ENCODE results near the gene SEPTIN2. TPM values are rescaled to one million over a fixed set of nuclear protein-coding genes. Genes with fewer than 3 reads are reported as not detected.

Gene SEPTIN2
- total RNA-seq, 3 donors from 2014 or later (not counting 1 experiment from before 2014, with no cell fraction given): 275 to 315 (median 275) TPM

DNA sequence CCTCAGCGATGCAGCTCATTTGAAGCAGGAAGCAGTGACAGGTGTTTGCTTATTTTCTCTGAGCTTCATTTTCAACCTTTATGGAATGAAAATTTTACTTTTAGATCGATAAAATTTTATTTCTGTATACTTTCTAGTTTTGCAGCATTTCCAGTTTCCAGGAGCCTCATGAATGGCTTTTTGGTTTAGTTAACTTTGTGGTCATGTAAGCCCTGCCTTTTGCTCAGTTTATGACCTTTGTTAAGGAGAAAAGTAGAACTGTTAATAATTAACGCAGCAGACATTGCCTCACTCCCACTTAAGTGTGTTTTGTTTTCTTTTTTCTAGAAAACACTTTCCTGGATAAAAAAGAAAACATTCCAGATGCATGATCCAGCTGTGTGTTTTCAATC lies 35.9 kb downstream of the SEPTIN2 start:
- TF ChIP-seq, protein P1, sequence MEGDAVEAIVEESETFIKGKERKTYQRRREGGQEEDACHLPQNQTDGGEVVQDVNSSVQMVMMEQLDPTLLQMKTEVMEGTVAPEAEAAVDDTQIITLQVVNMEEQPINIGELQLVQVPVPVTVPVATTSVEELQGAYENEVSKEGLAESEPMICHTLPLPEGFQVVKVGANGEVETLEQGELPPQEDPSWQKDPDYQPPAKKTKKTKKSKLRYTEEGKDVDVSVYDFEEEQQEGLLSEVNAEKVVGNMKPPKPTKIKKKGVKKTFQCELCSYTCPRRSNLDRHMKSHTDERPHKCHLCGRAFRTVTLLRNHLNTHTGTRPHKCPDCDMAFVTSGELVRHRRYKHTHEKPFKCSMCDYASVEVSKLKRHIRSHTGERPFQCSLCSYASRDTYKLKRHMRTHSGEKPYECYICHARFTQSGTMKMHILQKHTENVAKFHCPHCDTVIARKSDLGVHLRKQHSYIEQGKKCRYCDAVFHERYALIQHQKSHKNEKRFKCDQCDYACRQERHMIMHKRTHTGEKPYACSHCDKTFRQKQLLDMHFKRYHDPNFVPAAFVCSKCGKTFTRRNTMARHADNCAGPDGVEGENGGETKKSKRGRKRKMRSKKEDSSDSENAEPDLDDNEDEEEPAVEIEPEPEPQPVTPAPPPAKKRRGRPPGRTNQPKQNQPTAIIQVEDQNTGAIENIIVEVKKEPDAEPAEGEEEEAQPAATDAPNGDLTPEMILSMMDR (IDR thresholded peaks at IDR 0.05): no peak
- H3K4me3 Mint-ChIP-seq: no peak overlapping the region
- H3K27me3 Mint-ChIP-seq (ENCODE audit: low read depth in 2 of 2): no peaks in the 10 kb centered on the region
- H3K27ac Mint-ChIP-seq: no peak overlapping the region
- 84% methylated on average over 2 of the region's 3 CpGs for WGBS (ENCODE audit: insufficient coverage)
- Histone ChIP-seq H3K27me3 (ENCODE audit: control insufficient read depth, insufficient read depth, low read length) (no peaks in the 10 kb centered on the region), H3K4me1 (ENCODE audit: control insufficient read depth, insufficient read depth, low read length) (peaks cover 7% of the 10 kb centered on the region), H3K36me3 (ENCODE audit: control insufficient read depth, insufficient read depth, low read length) (peaks cover 62% of the 10 kb centered on the region), H3K4me3 (ENCODE audit: low read length) (no peak overlapping the region), H3K9me3 (ENCODE audit: control insufficient read depth, insufficient read depth, low read length) (no peaks in the 10 kb centered on the region), H3K27ac (ENCODE audit: low read length) (no peak overlapping the region)
- peaks cover 0 to 7% of the 10 kb centered on the region in 2 donors for H3K4me1 Mint-ChIP-seq
- DNase-seq (no peak), ATAC-seq (no peak)
- intact Hi-C loops (cut with micrococcal nuclease): loop anchor here (10.0 kb wide), 1 partner anchor 533 kb away; no protein-coding TSS in a partner anchor
- no peaks in the 10 kb centered on the region for H3K9me3 Mint-ChIP-seq
- peaks cover 19% of the 10 kb centered on the region for H3K36me3 Mint-ChIP-seq

DNA sequence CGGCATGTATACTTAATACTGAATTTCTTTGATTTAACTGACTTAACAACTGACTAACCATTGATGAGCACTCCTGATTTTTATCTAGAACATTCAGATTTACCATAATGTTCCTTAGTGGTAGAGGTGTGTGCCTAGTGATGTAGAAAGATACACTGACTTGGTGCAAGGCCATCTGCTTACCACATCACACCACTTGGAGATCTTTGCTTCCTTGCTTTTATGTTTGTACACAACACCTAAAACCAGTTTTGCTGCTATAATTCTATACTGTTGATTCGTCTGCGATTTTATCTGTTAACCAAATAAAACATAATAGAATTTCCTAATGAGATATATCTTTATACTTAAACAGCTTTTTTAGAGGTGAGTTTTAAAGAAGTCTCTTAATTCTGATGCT lies 36.5 kb downstream of the SEPTIN2 start:
- DNase-seq (no peak), ATAC-seq (no peak)
- H3K27ac Mint-ChIP-seq: no peak overlapping the region
- intact Hi-C loops (cut with micrococcal nuclease): loop anchor here (10.0 kb wide), 1 partner anchor 533 kb away; no protein-coding TSS in a partner anchor
- H3K9me3 ChIP-seq (ENCODE audit: control insufficient read depth, insufficient read depth, low read length): no peaks in the 10 kb centered on the region
- H3K36me3 ChIP-seq (ENCODE audit: control insufficient read depth, insufficient read depth, low read length): peaks cover 57% of the 10 kb centered on the region
- peaks cover 19% of the 10 kb centered on the region for H3K36me3 Mint-ChIP-seq
- H3K4me3 ChIP-seq (ENCODE audit: low read length): no peak overlapping the region
- no peak overlapping the region for H3K4me3 Mint-ChIP-seq
- no peak overlapping the region for H3K27ac ChIP-seq (ENCODE audit: low read length)
- no peaks in the 10 kb centered on the region for H3K9me3 Mint-ChIP-seq
- H3K27me3 ChIP-seq (ENCODE audit: control insufficient read depth, insufficient read depth, low read length): no peaks in the 10 kb centered on the region
- H3K4me1 ChIP-seq (ENCODE audit: control insufficient read depth, insufficient read depth, low read length): peaks cover 12% of the 10 kb centered on the region
- H3K4me1 Mint-ChIP-seq: peaks cover 5 to 13% of the 10 kb centered on the region in 2 donors
- 100% methylated on average over 1 of the region's 3 CpGs for WGBS (ENCODE audit: insufficient coverage)
- TF ChIP-seq, protein P1 (IDR thresholded peaks at IDR 0.05): no peak
- no peaks in the 10 kb centered on the region for H3K27me3 Mint-ChIP-seq (ENCODE audit: low read depth in 2 of 2)

DNA sequence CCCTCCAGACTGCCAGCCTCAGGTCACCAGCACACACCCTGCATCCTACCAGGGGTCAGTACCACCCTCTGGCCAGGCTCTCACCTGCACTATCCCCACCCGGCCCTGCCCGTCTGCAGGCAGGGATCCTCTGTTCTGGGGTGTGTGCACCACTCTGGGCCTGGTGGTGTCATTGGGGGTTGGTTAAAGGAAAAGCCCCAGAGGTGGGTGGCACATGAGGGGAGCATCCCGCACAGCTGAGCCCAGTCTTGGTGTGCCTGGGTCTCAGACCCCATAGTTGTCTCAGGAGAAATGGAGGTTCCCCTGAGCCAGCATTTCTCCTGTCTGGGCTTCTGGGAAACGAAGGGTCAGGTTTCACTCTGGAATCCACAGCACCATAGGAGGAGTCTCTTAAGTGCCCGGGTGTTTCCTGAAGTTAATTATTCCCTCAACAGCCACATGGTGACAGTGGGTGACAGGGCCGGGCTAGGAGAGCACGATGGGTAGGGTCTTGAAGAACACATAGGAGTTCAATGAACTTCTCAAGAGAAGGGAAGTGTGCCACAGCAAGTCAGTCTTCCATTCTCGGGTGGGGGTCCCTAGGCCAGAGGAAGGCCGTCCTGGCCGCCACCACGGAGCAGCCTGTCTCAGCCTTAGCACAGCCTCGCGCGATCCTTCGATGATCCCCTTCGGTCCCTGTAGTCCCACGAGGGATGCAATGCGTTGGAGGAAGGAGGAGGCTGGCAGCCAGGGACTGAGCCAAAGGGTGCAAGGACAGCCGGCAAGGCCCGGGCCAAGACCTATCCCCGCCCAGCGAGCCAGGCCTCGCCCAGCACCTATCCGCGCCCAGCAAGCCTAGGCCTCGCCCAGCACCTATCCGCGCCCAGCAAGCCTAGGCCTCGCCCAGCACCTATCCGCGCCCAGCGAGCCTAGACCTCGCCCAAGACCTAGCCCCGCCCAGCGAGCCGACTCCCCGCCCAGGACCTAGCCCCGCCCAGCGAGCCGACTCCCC lies 39.2 kb downstream of the SEPTIN2 start:
- H3K27ac ChIP-seq (ENCODE audit: low read length): peak overlapping the region; percentile 66
- 83% methylated on average over 31 of the region's 40 CpGs for WGBS (ENCODE audit: insufficient coverage)
- no peaks in the 10 kb centered on the region for H3K27me3 Mint-ChIP-seq (ENCODE audit: low read depth in 2 of 2)
- H3K4me3 Mint-ChIP-seq: no peak overlapping the region
- ATAC-seq (peak in 1 of 3 donors; percentile 11), DNase-seq (peak; percentile 60 to 76)
- H3K36me3 ChIP-seq (ENCODE audit: control insufficient read depth, insufficient read depth, low read length): peaks cover 39% of the 10 kb centered on the region
- peaks cover 16% of the 10 kb centered on the region for H3K4me1 ChIP-seq (ENCODE audit: control insufficient read depth, insufficient read depth, low read length)
- no peaks in the 10 kb centered on the region for H3K9me3 Mint-ChIP-seq
- TF ChIP-seq, protein P1 (IDR thresholded peaks at IDR 0.05): no peak
- no peaks in the 10 kb centered on the region for H3K9me3 ChIP-seq (ENCODE audit: control insufficient read depth, insufficient read depth, low read length)
- peak overlapping the region; percentile 46 to 85 for H3K27ac Mint-ChIP-seq
- no peaks in the 10 kb centered on the region for H3K27me3 ChIP-seq (ENCODE audit: control insufficient read depth, insufficient read depth, low read length)
- H3K4me1 Mint-ChIP-seq: peaks cover 7 to 26% of the 10 kb centered on the region in 2 donors
- peaks cover 13% of the 10 kb centered on the region for H3K36me3 Mint-ChIP-seq
- intact Hi-C loops (cut with micrococcal nuclease): loop anchor here (5.0 to 10.0 kb wide), 4 partner anchors 83 to 530 kb away; partner anchors contain the start of gene PASK
- H3K4me3 ChIP-seq (ENCODE audit: low read length): no peak overlapping the region
